WI38 (cell line): Measurements from ENCODE around the gene MAPK8IP3.
"Not testable (repeated sequence)": the region's sequence is repeated elsewhere in the genome, so short reads cannot be mapped to it uniquely, and the experiment has no call there.

Experiments used
- H3K4me3 ChIP-seq: 2 replicates; pipeline ENCODE4 v1.5.1; 2011; ENCODE audit warnings: low read depth, mild to moderate bottlenecking, control low read depth, low read length
- CTCF ChIP-seq: IDR thresholded peaks from 2 replicates; pipeline ENCODE4 v1.5.1; 2012; ENCODE audit warnings: low read depth, mild to moderate bottlenecking, control low read depth, low read length

Gene MAPK8IP3

GRCh38 chr16:1731603-1732002 is 25.6 kb downstream of the MAPK8IP3 start:
- no peak for TF ChIP-seq CTCF
- no peak overlapping the region for H3K4me3 ChIP-seq

- no peak for TF ChIP-seq CTCF
- H3K4me3 ChIP-seq = no peak overlapping the region
These were observed 26.1 kb downstream of the MAPK8IP3 start for GRCh38 chr16:1732071-1732470.

GRCh38 chr16:1732551-1732987 is 26.6 kb downstream of the MAPK8IP3 start:
- H3K4me3 ChIP-seq = not testable (repeated sequence)

GRCh38 chr16:1734123-1734522 is 28.1 kb downstream of the MAPK8IP3 start:
- no peak for TF ChIP-seq CTCF
- no peak overlapping the region for H3K4me3 ChIP-seq

- no peak for TF ChIP-seq CTCF
- H3K4me3 ChIP-seq = no peak overlapping the region
These were observed 28.8 kb downstream of the MAPK8IP3 start for GRCh38 chr16:1734816-1735215.

GRCh38 chr16:1740234-1740633 is 34.2 kb downstream of the MAPK8IP3 start:
- TF ChIP-seq CTCF = no peak
- no peak overlapping the region for H3K4me3 ChIP-seq

GRCh38 chr16:1740781-1741490 is 34.9 kb downstream of the MAPK8IP3 start:
- no peak for TF ChIP-seq CTCF

GRCh38 chr16:1741553-1742165 is 35.7 kb downstream of the MAPK8IP3 start:
- no peak for TF ChIP-seq CTCF

More at GRCh38 chr16:1740781-1741490, 34.9 kb downstream of the MAPK8IP3 start:
- H3K4me3 ChIP-seq = no peak overlapping the region

More at GRCh38 chr16:1741553-1742165, 35.7 kb downstream of the MAPK8IP3 start:
- H3K4me3 ChIP-seq = no peak overlapping the region
